HG03575 (cell line): ENCODE measurements around the gene CYP27C1.

Source experiments
- ATAC-seq: cut with Tn5 transposase; IDR thresholded peaks from one replicate; pipeline ENCODE4 v1.9.1; 2021; ENCODE audit not compliant: unreplicated experiment, insufficient number of reproducible peaks, low FRiP score; ENCODE audit errors: extremely low read depth

CYP27C1 gene

DNA sequence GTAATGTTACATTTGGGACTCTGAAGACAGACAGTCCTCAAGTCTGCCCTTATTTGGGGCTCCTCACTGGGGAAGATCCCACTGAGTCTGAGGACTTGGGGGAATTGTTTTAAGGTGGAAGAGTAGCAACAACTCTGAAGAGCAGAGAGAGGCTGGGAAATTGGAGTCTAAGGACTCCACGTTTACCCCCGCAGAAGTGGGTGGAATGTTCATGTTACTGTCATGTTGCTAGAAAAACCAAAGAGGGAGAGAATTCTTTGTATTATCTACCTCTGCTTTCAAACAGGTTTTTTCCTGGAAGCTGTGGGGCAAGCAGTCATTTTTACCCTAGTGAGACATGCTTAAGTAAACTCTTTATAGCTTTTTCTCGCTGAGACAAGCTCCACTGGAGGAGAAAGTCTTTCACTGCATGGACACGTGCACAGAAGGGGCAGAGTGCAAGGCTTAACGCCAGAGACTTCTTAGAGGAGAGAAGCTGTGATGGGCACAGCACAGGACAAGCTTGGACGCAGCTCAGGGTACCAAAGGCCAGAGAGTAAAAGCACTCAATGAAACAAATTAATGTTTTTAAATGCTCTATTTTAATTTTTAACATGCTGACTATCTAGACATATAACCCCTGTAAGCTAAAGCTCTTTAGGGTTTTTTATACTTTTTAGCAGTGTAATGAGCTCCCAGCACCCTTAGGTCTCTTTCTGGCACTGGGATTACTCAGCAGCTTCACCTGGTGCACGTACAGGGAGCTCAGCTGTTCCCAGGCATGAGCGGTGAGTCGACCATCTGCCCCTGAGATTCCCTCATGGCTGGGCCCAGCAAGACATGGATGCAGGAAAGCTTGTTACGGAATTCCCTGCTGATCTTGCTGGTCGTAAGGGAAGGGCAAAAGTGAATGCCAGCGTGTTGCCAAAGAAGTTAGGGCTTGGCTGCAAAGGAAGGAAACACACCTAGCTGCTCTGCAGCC, 58.6 kb downstream of the CYP27C1 start:
- ATAC-seq = no peak

- ATAC-seq = no peak
Observed at GRCh38 chr2:127160676-127161075, 59.4 kb downstream of the CYP27C1 start.

DNA sequence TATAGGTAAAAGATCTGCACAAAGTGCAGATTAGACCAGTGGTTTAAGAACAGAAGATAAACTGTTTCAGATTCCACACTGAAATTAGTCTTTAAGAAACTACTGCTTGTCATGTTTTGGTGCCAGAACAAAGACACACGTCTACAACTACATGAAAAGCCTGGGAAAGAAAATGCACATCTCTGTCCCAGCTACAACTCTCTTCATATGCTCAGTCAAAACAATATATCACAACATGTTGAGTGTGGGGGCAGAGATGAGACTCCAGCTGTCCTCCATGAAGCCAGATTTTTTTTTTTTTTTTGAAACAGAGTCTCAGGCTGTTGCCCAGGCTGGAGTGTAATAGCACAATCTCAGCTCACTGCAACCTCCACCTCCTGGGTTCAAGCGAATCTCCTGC, 60.6 kb downstream of the CYP27C1 start:
- ATAC-seq = no peak

- ATAC-seq = no peak
Observed at GRCh38 chr2:127158614-127159290, 61.3 kb downstream of the CYP27C1 start.

DNA sequence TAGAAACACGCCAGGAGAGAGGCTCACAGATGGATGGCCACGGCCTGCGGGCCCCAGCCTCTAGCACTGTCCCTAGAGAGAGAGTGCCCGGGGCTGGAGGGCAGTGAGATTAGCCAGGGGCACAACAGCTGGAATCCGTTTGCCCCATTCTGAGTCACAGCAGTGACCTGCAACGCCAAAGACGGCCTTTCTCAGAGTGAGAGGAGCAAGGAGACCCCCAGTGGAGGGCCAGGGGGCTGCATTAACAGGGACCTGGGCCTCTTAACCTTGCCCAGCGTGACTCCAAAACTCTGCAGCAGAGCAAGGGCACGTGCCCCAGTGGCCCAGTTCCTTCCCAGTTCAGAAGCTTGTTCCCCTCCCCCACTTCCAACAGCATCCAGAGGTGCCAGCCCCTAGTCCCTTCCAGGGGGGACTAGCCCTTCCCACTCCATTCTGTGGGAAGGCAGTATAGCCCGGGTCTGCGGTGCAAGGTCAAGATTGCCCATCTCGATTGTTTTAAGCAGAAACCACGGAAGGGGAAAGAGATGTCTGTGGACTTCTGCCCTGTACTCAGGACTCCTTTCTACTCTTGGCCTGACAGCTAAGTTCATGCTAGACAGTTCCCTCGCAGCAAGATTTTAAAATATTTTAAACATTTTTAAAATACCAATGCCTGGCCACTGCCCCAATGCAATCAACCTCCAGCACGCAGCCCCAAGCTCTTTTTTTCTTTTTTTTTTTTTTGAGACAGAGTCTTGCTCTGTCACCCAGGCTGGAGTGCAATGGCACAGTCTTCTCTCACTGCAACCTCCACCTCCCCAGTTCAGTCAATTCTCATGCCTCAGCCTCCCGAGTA, 62.2 kb downstream of the CYP27C1 start:
- ATAC-seq = no peak

- ATAC-seq = no peak
Observed at GRCh38 chr2:127157114-127157513, 63.0 kb downstream of the CYP27C1 start.

DNA sequence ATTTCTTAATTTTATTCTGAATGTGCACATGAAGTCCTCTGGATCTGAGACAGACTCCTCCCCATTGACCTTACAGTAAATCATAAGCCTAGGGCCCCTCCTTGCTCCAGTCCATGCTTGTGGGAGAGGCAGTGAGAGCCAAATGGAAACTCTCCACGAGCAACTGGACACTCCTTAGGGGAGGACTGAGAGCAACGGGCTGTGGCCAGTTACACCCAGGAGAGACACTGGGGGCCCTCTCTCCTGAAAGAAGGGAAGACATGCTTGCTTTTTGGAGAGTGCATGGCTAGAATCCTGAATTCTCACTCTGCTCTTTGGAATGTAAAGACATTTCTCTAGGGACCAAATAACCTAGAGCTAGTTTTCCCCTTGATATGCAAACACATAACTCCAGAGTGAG, 64.2 kb downstream of the CYP27C1 start:
- ATAC-seq = no peak

GRCh38 chr2:127155028-127155581, 65.0 kb downstream of the CYP27C1 start:
- ATAC-seq = no peak

DNA sequence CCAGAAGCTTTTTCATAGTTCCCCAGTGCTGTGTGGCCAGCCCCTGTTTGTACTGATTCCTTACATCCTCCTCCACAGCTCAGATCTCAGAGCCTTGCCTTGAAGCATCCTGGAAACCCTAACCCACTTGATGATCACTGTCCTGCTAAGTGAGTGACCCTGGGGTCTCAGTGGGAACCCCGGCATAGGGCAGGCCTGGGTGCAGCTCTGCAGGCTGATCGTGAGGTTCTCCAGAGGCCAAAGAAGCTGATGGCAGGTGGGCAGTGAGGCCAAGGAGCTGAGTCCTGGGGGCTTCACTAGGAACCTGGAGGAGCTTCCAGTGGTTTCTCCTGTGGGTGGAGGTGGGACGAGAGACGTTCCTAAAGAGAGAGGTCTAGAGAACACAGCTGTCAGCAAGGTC, 65.7 kb downstream of the CYP27C1 start:
- ATAC-seq = no peak

DNA sequence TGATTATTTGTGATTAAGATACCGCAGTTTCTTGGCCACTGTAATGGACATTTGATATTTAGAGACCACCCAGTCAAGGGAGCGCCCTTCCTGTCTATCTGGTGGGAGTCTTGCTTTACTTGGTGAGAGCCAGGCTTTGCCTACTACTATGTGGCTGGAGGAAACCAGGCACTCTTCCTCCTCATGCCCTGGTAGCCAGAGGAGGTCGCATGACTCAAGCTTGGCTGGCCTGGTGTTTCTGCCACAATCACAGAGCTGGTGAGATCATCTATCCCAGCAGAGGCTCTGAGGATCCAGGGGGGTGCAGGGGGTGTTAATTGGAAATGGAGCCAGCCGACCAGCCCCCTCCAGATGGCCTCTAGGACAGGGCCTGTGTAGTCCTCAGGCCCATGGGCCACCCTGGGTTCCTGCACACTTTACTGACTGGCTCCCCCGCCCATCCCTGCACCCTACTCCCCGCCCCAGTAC, 66.4 kb downstream of the CYP27C1 start:
- no peak for ATAC-seq

DNA sequence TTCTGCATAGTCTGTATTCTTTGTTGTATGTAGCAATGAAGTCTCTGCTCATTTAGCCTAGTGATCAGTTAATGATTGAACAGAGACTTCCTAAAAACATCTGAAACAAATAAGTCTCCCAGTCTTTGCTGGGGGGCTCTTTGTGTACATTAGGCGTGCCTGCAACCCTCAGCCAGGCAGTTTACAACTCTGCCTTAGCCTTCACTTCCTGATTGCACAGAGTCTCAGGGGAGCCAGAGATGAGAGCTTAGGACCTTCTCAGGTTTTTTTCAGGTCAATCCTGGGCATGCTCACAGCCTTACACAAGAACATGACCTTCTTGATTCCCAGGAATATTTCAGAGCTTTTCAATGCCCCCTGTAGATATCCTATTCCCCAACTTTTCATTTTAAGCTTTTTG, 69.1 kb downstream of the CYP27C1 start:
- ATAC-seq = no peak

- no peak for ATAC-seq
Observed at GRCh38 chr2:127149384-127149783, 70.7 kb downstream of the CYP27C1 start.

DNA sequence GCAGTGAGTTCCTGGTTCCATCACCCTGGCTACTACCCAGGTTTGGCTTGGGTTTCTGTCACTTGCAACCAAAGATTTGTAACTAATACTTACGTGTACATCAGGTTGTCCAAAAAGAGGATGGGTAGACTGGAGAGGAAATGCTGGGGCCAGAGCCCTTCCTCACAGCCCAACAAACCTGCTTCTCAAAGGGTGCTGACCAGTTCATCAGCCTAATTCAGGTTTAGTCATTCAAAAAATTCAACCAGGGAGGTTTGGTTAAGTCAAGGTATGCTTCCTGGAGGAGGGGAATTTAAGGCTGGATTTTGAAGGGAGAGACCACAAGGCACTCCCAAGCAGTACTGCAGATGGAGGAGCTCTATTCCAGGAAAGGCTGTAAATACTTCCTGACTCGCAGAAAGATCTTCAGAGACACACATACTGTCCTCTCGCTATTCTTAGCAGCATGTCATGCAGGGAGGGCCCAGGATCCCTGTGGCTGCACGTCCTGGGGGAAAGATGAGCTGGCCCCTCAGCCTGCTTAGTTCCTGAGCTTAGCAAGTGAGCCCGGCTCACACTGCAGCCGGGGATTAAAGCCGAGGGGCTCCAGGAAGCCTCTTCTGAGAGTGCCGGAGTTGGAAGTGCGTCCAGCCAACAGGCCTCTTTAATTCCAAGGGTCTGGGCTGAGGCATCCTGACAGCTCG, 73.1 kb downstream of the CYP27C1 start:
- no peak for ATAC-seq

- ATAC-seq = no peak
Observed at GRCh38 chr2:127146071-127146725, 73.9 kb downstream of the CYP27C1 start.

DNA sequence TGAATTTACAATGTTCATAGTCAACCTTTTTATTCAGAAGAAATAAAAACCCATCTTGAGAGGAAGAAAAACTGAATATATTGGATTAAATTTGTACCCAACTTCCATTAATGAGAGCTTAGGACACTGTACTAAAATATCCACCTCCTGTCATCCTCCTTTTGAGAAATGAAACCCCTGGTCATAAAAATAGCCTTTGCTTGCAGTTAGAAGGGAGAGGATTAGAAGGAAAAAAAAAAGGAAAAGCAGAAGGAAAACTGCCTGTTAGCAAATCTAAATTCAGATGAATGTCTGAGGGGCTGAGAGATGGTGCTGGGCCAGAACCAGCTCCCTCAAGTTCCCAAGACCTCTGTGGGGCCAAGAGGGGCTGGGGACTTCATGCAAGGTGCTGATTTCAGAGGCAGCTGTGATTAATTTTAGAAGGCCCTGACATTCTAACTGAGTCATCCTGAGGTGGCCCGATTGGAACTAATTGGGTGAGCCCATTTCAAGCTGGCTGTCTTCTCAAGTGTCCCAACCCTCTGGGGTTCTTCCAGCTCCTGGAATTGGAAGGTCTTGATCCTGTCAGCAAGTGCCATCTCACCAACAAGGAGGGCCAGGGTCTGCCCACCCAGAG, 74.7 kb downstream of the CYP27C1 start:
- no peak for ATAC-seq

DNA sequence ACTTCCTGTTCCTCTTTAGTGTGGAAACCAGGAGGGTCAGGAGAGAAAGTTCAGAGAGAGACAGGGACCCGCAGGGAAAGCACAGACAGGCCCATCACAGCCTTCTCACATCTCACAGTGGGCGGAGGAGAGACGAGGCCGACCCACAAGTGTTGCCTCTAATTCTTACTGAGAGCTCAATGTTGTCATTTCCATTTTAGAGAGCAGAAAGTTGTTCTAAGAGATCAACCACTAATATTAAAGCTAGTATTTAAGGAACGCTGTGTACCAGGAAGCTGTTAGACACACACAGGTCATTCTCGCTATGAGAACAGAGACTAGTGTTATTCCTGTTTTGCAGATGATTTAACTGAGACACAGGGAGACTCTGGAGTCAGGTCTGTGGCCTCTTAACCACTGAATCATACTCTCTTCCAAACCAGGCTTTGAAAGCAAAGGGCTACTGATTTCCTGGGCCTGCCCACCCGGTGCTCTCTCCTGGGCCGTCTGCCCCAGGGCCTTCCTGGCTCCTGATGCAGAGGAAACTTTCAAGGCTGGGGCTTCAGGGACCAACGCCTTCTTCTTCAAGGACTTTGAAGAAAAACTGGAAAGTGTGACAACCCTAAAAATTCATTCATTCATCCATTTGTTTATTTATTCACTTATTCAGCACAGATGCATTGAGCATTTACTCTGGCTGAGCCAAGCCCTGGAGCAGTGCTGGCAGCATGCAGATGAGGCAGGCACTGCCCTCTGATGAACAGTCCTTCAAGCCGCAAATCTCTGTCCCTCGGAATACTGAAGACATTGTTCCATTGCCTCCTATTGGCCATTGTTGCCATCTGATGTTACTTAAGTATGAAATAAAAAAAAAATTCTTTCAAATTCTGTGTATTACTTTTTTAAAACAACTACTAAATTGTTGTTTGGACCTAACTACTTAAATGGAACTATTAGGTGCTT, 76.0 kb downstream of the CYP27C1 start:
- ATAC-seq = no peak
